ENCODE data around the gene PCSK1.
A peak's percentile ranks its signal among the peaks of the same experiment; 100 is the strongest.

The PCSK1 gene

DNA sequence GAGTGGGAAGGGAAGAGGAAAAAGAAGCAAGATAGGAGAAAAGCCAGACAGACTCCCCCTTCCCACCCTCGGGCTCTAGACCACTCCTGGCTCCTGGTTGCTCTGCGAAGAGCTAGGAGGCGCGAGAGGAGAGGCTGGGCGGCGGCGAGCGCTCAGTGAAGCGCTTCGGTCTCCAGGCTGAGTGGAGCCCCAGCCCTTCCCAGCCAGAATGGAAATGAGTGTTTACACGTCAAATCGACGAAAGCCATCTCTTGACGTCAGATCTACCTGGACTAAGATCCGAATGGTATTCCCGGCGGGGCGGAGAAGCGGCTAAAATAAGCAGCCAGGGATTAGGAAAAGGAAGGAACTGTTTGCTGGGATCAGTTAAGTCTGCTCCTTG, at the start of gene PCSK1:
PCSK1 (minus strand) TSS at position 183 of the 382 bp plus-strand sequence. CDS start 206 bp downstream, outside the sequence.
- Mint-ChIP-seq H3K4me1 (no peaks in the 10 kb centered on the region), H3K4me3 (no peak within 1 kb of the TSS), H3K27ac (no peak within 1 kb of the TSS), H3K9me3 (peaks cover 6% of the 10 kb centered on the region), H3K36me3 (no peaks in the 10 kb centered on the region), H3K27me3 (peaks cover 59% of the 10 kb centered on the region)

DNA sequence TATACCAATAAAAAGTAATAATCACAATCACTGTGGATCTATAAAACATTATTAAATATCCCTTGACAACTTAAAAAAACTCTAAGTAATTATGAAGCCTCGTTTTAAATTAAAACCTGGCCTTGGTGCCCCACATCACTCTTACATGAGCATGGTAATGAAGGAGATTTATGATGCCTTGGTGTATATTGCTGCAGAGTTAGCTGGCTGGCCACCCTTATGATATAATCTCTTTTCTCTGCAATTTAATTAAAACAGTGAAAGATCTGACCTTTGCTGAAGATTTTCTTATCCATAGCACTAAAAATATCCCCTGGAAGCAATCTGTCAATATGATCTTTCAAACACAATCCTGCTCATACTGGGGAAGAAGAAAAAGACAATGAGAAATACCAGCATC, 48.8 kb upstream of the PCSK1 start:
- no peak overlapping the region for H3K4me3 Mint-ChIP-seq
- no peaks in the 10 kb centered on the region for H3K9me3 Mint-ChIP-seq
- peaks cover 4% of the 10 kb centered on the region for H3K27me3 Mint-ChIP-seq
- H3K36me3 Mint-ChIP-seq: no peaks in the 10 kb centered on the region
- no peaks in the 10 kb centered on the region for H3K4me1 Mint-ChIP-seq
- H3K27ac Mint-ChIP-seq: no peak overlapping the region

DNA sequence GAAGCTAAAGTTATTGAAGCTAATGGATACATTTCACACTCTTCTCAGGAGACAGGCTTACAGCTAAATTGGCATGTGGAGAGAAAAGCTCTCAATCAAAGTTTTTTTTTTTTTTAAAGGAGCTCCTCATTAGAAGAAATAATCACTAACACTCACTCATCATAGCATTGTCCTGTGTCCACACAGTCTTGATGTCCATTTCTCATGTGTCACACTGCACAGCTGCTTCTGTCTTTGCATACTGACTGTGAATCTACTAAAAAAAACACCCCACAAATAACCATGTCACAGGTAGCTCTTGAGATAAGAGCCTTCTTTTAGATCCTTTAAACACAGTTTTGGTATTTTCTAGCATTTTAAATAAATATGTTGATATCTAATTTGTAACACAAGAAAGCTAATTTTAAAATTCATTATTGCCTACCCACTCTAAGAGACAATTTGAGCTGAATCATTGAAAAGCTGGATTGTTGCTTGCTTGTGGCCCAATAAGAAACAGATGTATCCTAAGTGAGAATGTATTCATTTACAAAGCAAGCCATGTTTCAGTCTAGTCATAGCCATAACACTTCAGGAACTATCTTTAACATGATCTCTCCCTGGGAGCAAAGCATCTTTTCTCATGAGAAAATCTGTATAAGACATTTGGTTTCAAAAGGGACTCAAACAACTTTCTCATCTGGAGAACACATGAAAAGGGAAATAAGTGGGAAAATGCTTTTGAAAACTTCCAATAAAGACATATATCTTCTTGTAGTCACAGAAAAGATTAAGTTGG, 48.1 kb upstream of the PCSK1 start:
- H3K36me3 Mint-ChIP-seq: no peaks in the 10 kb centered on the region
- H3K9me3 Mint-ChIP-seq: no peaks in the 10 kb centered on the region
- H3K4me1 Mint-ChIP-seq: no peaks in the 10 kb centered on the region
- no peak overlapping the region for H3K27ac Mint-ChIP-seq
- H3K4me3 Mint-ChIP-seq: no peak overlapping the region
- H3K27me3 Mint-ChIP-seq: peaks cover 3% of the 10 kb centered on the region

DNA sequence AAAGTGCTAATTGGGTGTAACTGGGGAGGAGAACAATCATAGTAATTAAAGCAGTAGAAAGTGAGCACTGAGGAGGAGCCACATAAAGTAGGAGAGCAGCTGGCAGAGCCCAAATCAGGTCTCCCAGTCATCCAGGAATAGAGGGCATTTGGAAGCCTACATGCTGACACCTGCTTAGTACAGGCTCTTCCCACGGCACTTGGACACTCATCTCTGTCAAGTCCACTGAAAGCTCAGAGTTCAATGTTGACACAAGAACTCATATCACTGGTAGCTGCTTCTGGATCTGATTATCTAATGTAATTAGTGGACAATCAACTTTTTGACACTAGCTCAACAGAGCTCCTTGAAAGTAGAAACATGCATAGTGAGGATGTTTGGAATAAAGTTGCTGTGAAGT, 45.9 kb upstream of the PCSK1 start:
- no peak overlapping the region for H3K4me3 Mint-ChIP-seq
- H3K27ac Mint-ChIP-seq: no peak overlapping the region
- no peaks in the 10 kb centered on the region for H3K36me3 Mint-ChIP-seq
- no peaks in the 10 kb centered on the region for H3K4me1 Mint-ChIP-seq
- no peaks in the 10 kb centered on the region for H3K9me3 Mint-ChIP-seq
- no peaks in the 10 kb centered on the region for H3K27me3 Mint-ChIP-seq

DNA sequence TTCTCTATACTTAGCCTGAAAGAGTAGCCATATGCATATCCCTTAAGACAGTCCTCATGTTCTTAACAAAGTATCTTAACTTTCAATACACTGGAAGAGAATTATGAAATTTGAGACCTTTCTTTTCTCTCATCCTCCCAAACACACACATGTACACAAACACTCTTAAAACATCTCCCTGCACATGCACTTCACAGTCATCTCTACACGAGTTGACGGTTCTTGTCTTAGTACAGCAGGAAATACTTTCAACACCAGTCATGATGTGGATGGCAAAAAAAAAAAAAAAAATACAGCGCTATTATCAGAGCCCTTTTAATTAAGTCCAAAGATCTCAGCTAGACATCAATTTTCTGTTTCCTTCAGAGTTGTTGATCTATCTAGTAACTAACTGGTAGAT, 43.6 kb upstream of the PCSK1 start:
- no peaks in the 10 kb centered on the region for H3K27me3 Mint-ChIP-seq
- H3K9me3 Mint-ChIP-seq: no peaks in the 10 kb centered on the region

DNA sequence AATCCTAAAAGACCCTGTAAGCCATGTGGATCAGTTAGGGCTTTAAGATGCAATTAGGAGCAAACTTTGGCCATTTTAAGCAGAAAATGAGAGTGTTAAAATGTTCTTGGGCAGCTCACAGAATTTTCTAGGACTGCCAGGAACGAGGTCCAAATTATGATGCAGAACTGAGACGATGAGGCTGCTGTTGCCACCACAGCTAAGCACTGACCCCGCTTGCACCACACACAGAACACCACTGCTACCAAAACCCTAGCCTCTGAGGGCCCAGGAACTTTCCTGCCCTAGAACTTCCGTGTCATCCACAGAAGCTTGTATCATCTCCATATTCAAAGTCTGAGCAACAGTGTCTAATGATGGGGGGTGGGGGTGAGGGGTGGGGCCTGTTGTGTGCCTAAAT, 41.0 kb upstream of the PCSK1 start:
- no peaks in the 10 kb centered on the region for H3K36me3 Mint-ChIP-seq
- H3K27ac Mint-ChIP-seq: no peak overlapping the region
- H3K27me3 Mint-ChIP-seq: peaks cover 1% of the 10 kb centered on the region
- no peaks in the 10 kb centered on the region for H3K9me3 Mint-ChIP-seq
- no peaks in the 10 kb centered on the region for H3K4me1 Mint-ChIP-seq
- no peak overlapping the region for H3K4me3 Mint-ChIP-seq

More for the DNA sequence above, 43.6 kb upstream of the PCSK1 start:
- no peaks in the 10 kb centered on the region for H3K4me1 Mint-ChIP-seq
- H3K4me3 Mint-ChIP-seq: no peak overlapping the region
- H3K27ac Mint-ChIP-seq: no peak overlapping the region
- H3K36me3 Mint-ChIP-seq: no peaks in the 10 kb centered on the region

DNA sequence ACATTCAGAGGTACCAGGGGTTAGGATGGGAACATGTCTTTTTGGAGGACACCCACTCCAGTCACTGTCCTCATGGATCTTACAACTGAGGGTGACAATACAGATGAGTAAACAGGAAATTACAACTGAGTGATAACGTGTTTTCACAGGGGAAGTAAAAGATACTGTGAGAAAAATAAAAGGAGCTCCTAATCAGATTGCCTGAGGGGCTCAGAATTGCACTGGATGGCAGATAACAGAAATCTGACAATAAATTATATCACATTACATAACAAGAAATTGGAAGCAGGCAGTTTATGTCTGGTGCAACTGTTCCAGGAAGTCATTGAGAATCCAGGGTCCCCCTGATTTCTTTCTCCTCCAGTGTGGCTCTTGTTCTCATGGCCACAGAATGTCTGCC, 40.1 kb upstream of the PCSK1 start:
- H3K4me1 Mint-ChIP-seq: no peaks in the 10 kb centered on the region
- no peak overlapping the region for H3K27ac Mint-ChIP-seq
- peaks cover 1% of the 10 kb centered on the region for H3K27me3 Mint-ChIP-seq
- no peaks in the 10 kb centered on the region for H3K36me3 Mint-ChIP-seq
- no peaks in the 10 kb centered on the region for H3K9me3 Mint-ChIP-seq
- H3K4me3 Mint-ChIP-seq: no peak overlapping the region

DNA sequence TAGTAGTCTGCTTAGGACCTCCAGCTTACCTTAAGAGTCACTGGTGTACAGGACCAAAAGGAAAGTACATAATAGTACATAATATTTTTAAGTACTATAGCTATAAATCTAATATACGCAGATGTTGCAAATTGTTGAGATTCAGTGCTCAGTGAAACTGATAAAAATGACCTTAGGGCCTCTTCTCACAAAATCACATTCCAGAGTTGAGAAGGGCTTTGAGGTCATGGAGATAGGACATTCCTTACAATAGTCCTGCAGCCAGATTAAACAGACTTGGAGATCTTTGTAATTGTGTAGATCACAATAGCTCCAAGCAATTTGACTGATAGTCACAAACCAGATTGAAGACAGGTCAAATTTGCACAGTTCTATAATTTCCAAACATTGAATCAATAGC, 37.7 kb upstream of the PCSK1 start:
- no peak overlapping the region for H3K27ac Mint-ChIP-seq
- no peak overlapping the region for H3K4me3 Mint-ChIP-seq
- peaks cover 3% of the 10 kb centered on the region for H3K27me3 Mint-ChIP-seq
- H3K9me3 Mint-ChIP-seq: no peaks in the 10 kb centered on the region
- H3K36me3 Mint-ChIP-seq: no peaks in the 10 kb centered on the region
- H3K4me1 Mint-ChIP-seq: no peaks in the 10 kb centered on the region

DNA sequence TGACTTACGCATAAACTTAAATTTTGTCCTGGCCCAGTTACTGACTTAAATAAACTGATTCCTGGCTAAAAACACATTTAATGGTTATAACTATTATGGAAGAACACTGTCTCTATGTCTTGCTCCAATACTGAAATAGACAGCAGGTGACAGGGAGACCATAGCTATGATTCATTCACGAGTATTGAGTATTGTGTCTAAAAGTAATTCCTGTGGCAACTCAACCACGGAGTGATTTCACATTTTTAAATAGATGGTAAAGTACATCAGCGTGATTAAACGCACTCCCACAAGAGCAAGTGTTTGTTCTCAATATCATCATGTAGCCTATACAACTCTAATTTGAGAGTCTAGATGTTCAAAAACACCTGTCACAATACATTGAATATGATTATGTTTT, 35.9 kb upstream of the PCSK1 start:
- H3K27me3 Mint-ChIP-seq: peaks cover 3% of the 10 kb centered on the region
- no peaks in the 10 kb centered on the region for H3K36me3 Mint-ChIP-seq
- H3K9me3 Mint-ChIP-seq: no peaks in the 10 kb centered on the region
- no peaks in the 10 kb centered on the region for H3K4me1 Mint-ChIP-seq
- H3K27ac Mint-ChIP-seq: no peak overlapping the region
- H3K4me3 Mint-ChIP-seq: no peak overlapping the region

DNA sequence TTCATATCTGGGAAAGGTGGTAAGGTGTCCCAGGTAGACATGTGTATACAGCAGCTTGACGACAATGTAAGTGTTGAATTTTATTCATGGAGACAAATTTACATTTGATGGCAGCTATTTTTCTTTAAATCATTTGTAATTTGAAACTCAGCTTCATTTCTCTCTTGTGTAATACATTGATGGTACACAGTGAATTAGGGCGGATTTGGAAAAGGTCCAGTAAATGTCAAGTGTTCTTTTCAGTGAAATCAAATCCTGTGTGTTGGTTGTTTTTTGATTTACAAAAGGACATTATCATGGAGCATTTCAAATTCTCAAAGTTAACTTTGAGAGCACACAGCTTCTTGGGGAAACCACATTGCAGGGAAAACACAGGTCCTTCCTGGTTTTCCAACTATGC, 30.0 kb upstream of the PCSK1 start:
- no peak overlapping the region for H3K27ac Mint-ChIP-seq

DNA sequence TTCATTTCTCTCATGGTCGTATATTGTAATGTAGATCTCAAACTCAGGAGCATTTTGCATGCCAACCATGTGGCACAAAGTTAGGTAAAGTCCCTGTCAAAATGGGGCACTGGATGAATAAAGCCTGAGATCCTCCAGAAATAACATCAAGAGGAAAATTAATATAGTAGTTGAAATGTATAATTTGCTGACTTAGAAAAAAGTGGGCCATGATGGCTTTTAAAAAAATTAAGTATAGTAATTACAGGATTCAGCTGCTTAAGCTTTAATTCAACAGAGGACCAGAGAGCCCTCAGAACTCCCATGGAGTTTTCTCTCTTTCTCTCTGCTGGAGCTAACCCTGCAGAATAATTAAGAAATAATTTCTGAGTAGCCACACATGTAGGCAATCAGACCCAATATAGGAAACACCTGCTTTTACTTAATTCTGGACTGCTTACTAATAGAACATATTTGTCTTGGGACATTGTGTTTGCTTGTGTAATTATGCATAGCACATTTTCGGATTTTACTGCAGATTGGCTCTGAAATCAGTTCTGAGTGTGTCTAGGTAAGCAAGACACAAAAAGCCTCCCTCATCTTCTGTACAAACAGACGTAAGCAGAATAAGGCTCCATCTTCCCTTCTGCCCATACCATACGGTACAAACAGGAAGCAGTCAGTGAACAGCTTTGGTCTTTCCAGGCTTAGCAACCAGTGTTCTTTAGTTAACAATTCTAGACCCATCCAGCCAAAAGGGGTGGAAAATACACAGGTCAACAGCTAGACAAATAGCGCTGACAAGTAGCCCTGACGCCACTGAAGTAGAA, 26.5 kb upstream of the PCSK1 start:
- Mint-ChIP-seq H3K9me3 (peaks cover 6% of the 10 kb centered on the region), H3K36me3 (no peaks in the 10 kb centered on the region), H3K4me1 (peaks cover 5% of the 10 kb centered on the region), H3K27me3 (no peaks in the 10 kb centered on the region), H3K4me3 (no peak overlapping the region), H3K27ac (no peak overlapping the region)

More for the DNA sequence above, 30.0 kb upstream of the PCSK1 start:
- Mint-ChIP-seq H3K27me3 (peaks cover 1% of the 10 kb centered on the region), H3K9me3 (no peaks in the 10 kb centered on the region), H3K36me3 (no peaks in the 10 kb centered on the region), H3K4me1 (no peaks in the 10 kb centered on the region), H3K4me3 (no peak overlapping the region)

DNA sequence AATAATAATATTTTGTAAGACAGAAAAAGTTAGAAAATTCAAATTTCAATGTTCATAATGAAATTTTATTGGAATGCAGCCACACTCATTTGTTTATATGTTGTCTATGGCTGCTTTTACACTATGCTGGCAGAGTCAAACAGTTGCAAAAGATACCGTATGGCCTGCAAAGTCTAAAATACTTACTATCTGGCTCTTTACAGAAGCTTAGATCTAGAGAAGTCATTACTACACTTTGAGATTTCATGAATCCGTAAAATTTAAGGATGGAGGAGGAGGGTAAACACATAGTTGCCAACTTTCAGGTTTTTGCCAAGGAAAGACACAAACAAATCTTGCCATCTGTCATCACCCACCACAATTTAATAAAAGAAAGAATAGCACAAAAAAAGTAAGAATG, 25.1 kb upstream of the PCSK1 start:
- no peaks in the 10 kb centered on the region for H3K36me3 Mint-ChIP-seq
- H3K27me3 Mint-ChIP-seq: no peaks in the 10 kb centered on the region
- no peak overlapping the region for H3K27ac Mint-ChIP-seq
- H3K9me3 Mint-ChIP-seq: peaks cover 6% of the 10 kb centered on the region
- H3K4me1 Mint-ChIP-seq: peaks cover 5% of the 10 kb centered on the region
- H3K4me3 Mint-ChIP-seq: no peak overlapping the region

DNA sequence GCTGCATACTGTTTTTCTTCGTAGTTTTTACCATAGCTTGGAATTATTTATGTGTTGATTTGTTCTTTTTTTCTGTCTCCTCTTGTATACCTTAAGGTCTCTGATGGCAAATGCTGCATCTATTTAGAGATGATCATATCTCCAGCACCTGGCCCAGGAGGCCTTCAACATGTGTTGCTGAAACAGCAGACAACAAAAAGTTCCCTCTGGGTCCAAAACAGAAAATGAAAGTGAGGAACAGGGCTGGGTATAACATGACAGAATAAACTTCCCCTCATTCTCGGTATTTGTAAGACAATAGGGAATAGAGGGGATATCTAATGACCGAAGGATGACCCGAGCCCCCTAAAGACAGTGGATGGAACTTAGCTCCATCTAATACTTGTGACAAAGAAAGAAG, 22.7 kb upstream of the PCSK1 start:
- Mint-ChIP-seq H3K9me3 (peaks cover 6% of the 10 kb centered on the region), H3K27me3 (no peaks in the 10 kb centered on the region), H3K4me1 (peaks cover 5% of the 10 kb centered on the region), H3K36me3 (no peaks in the 10 kb centered on the region), H3K27ac (peak overlapping the region; percentile 10), H3K4me3 (no peak overlapping the region)

DNA sequence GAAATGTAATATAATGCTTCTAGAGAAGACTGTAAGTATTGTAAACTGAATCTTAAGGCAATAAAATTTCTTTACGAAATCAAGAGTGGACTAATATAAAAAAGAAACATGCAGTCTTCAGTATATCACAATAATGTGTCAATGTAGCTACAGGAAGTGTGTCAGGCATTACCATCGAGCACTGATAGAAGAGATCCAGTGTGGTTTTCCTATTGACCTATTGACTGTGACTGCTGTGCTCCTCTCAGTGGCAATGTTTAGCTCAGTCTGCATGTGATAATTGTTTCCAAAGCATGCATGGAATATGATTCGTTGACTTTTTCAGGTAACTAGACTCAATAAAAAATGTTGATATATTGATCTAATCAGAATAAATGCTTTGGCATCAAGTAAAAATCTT, 20.3 kb upstream of the PCSK1 start:
- peaks cover 2% of the 10 kb centered on the region for H3K27me3 Mint-ChIP-seq
- peaks cover 5% of the 10 kb centered on the region for H3K4me1 Mint-ChIP-seq
- H3K27ac Mint-ChIP-seq: no peak overlapping the region
- no peak overlapping the region for H3K4me3 Mint-ChIP-seq
- peaks cover 6% of the 10 kb centered on the region for H3K9me3 Mint-ChIP-seq
- H3K36me3 Mint-ChIP-seq: no peaks in the 10 kb centered on the region

DNA sequence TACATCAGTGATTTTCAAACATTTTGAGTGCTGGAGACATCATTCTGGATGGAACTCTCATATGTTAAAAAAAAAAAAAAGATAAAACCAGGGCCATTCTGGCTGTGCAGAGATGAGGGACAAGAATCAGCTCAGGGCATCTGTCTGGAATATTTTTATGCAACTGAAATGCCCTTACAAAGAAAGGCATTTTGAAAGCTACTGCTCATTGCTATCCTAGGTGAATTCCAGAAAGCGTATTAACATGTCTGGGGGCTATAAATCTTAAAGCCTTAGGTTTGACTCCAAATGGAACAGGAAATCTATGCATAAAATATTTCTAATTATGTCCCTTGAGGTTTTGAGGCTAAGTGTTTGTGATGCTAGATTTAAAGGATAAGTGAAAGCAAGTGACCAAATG, 14.9 kb upstream of the PCSK1 start:
- Mint-ChIP-seq H3K4me1 (no peaks in the 10 kb centered on the region), H3K4me3 (no peak overlapping the region), H3K36me3 (no peaks in the 10 kb centered on the region), H3K27ac (no peak overlapping the region), H3K27me3 (peaks cover 16% of the 10 kb centered on the region), H3K9me3 (no peaks in the 10 kb centered on the region)

DNA sequence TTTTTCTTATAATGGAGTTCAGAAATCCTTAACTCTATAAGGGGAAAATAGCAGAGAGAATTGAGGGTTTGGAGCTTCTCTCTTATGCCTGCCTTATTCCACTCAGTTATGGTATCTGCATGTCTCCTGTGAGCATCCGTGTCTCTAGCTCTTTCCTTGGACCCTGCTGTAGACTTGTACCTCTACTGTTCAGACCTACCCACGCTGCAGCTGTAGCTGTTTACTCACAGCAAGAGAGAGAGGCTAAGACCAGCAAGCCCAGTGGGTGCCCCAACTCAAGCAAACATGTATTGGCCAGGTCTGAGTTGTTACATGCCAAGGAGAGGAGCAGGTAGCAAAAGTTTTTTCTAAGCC, 7.1 kb upstream of the PCSK1 start:
- H3K9me3 Mint-ChIP-seq: no peaks in the 10 kb centered on the region
- H3K36me3 Mint-ChIP-seq: no peaks in the 10 kb centered on the region
- H3K27ac Mint-ChIP-seq: no peak overlapping the region
- peaks cover 33% of the 10 kb centered on the region for H3K27me3 Mint-ChIP-seq
- H3K4me3 Mint-ChIP-seq: no peak overlapping the region
- H3K4me1 Mint-ChIP-seq: peaks cover 4% of the 10 kb centered on the region
